ENCODE data around the gene LPAR5. TPM values are rescaled to one million over a fixed set of nuclear protein-coding genes. Genes with fewer than 3 reads are reported as not detected.

Gene LPAR5
- total and polyA plus RNA-seq, 2 experiments from 2014 or later, result 0.32 to 0.38 TPM

GRCh38 chr12:6606331-6607131 is 29.2 kb downstream of the LPAR5 start:
- Histone ChIP-seq H3K4me3 (peak overlapping the region; percentile 88), H3K9me2 (ENCODE audit: insufficient read depth) (peaks cover 6% of the 10 kb centered on the region; the same call in 1 of the 2 replicates), H3K36me3 (ENCODE audit: insufficient read depth) (peaks cover 15% of the 10 kb centered on the region), H3K27me3 (ENCODE audit: insufficient read depth) (no peaks in the 10 kb centered on the region), H3K79me2 (replicated peaks; ENCODE audit: insufficient read depth) (peaks cover 44% of the 10 kb centered on the region), H3K4me2 (peak overlapping the region; percentile 96), H4K20me1 (replicated peaks; ENCODE audit: insufficient read depth) (peaks cover 33% of the 10 kb centered on the region), H3F3A (replicated peaks; ENCODE audit: low read depth) (peaks cover 15% of the 10 kb centered on the region; the same call in 1 of the 2 replicates), H3K27ac (ENCODE audit: low read depth) (peak overlapping the region; percentile 63; the same call in 1 of the 2 replicates), H2AFZ (no peak overlapping the region), H3K4me1 (ENCODE audit: insufficient read depth) (peaks cover 33% of the 10 kb centered on the region)
- Mint-ChIP-seq H3K27ac (no peak overlapping the region), H3K9me3 (no peaks in the 10 kb centered on the region; the same call in 2 of the 3 replicates), H3K4me3 (no peak overlapping the region; the same call in 2 of the 3 replicates), H3K4me1 (peaks cover 37% of the 10 kb centered on the region), H3K27me3 (ENCODE audit: insufficient read depth, low read depth, poor library complexity) (peaks cover 12% of the 10 kb centered on the region), H3K36me3 (ENCODE audit: low read depth) (peaks cover 44% of the 10 kb centered on the region)
- no peak for TF ChIP-seq EZH2phosphoT487 (IDR thresholded peaks at IDR 0.05; ENCODE audit: unreplicated experiment)
- peak; percentile 58; the same call in 1 of the 2 replicates for TF ChIP-seq CREB1 (CRISPR knock-in tag; IDR thresholded peaks at IDR 0.05; ENCODE audit: low read depth)
- no peak for TF ChIP-seq POLR2AphosphoS5 (IDR thresholded peaks at IDR 0.05; ENCODE audit: low read depth)
- no peak for TF ChIP-seq ZNF114 (CRISPR knock-in tag; IDR thresholded peaks at IDR 0.05)
- no peak for TF ChIP-seq ZNF462 (CRISPR knock-in tag; IDR thresholded peaks at IDR 0.05)
- DNase-seq (ENCODE audit: low spot score) (peak; percentile 63), ATAC-seq (peak; percentile 48)
